Breast epithelium (tissue), 3 donors: ENCODE results near the gene MPZ.

ENCODE experiments used
- CTCF ChIP-seq, 3 donors: fragments of 450-650 bp; IDR thresholded peaks; one replicate each; pipeline ENCODE4 v1.5.1; 2016 to 2017; ENCODE audit warnings: antibody characterized with exemption in 3 of 3, mild to moderate bottlenecking in 3 of 3, moderate library complexity in 3 of 3
- POLR2A ChIP-seq: fragments of 450-650 bp; IDR thresholded peaks from one replicate; pipeline ENCODE4 v1.6.1; 2016; ENCODE audit warnings: antibody characterized with exemption, mild to moderate bottlenecking, moderate library complexity
- POLR2AphosphoS5 ChIP-seq, 3 donors: sonication (generic); formaldehyde crosslinking; IDR thresholded peaks; one replicate each; pipeline ENCODE4 v1.6.1; 2017; ENCODE audit warnings: antibody characterized with exemption in 3 of 3

GRCh38 chr1:161309868-161310267 lies at the start of gene MPZ:
- TF ChIP-seq CTCF (IDR thresholded peaks at IDR 0.05) (no peak), POLR2AphosphoS5 (IDR thresholded peaks at IDR 0.05) (no peak), POLR2A (no peak)
